Neutrophil (primary cell): Measurements from ENCODE around the gene ALAD.

Source experiments
- H3K27ac ChIP-seq: fragments of 200-600 bp; sonication (generic); 2 replicates; pipeline ENCODE4 v1.5.1; 2016; ENCODE audit warnings: mild to moderate bottlenecking, moderate library complexity
- H3K27me3 ChIP-seq: fragments of 200-600 bp; sonication (generic); 2 replicates; pipeline ENCODE4 v1.6.0; 2016; ENCODE audit warnings: mild to moderate bottlenecking
- H3K36me3 ChIP-seq: fragments of 200-600 bp; sonication (generic); 2 replicates; pipeline ENCODE4 v1.5.1; 2017
- H3K4me1 ChIP-seq, 2 experiments: fragments of 200-600 bp in 1 of 2; sonication (generic) in 1 of 2; 1 replicate in 1 of 2; 2 replicates in 1 of 2; pipeline versions ENCODE4 v1.5.1 to v1.6.1; 2013 to 2016; ENCODE audit warnings: low read depth in 1 of 2, low read length in 1 of 2, mild to moderate bottlenecking in 1 of 2, moderate library complexity in 1 of 2; ENCODE audit not compliant: control insufficient read depth in 1 of 2, insufficient read depth in 1 of 2
- H3K4me3 ChIP-seq, 2 experiments: fragments of 200-600 bp in 1 of 2; sonication (generic) in 1 of 2; 1 replicate in 1 of 2; 2 replicates in 1 of 2; pipeline ENCODE4 v1.5.1; 2013 to 2016; ENCODE audit warnings: low read depth in 1 of 2, low read length in 1 of 2, mild to moderate bottlenecking in 1 of 2, moderate library complexity in 1 of 2
- H3K9me3 ChIP-seq: fragments of 200-600 bp; sonication (generic); 2 replicates; pipeline ENCODE4 v1.5.1; 2016
- TF ChIP-seq, protein P1 (sequence below): fragments of 200-600 bp; sonication (generic); IDR thresholded peaks from 2 replicates; pipeline ENCODE4 v1.5.1; 2016; ENCODE audit warnings: antibody characterized with exemption

Gene ALAD

DNA sequence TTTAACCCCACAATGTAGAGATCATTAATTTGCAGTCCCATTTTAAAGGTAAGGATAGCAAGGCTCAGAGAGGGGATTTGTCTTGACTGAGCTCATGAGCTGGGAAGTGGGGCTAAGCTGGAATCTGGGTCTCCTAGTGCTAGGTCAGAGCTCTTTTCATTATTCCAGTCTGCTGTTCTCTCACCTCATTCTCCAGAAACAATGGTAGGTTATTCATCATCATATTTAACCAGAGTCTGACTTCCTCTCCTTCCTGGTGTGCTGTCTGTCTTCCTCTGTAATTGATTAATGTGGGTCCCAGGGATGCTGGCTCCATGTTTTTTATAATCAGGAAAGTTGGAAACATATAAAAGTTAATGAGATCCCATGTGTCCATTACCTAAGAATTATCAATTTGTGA lies 30.1 kb upstream of the ALAD start:
- TF ChIP-seq, protein P1, sequence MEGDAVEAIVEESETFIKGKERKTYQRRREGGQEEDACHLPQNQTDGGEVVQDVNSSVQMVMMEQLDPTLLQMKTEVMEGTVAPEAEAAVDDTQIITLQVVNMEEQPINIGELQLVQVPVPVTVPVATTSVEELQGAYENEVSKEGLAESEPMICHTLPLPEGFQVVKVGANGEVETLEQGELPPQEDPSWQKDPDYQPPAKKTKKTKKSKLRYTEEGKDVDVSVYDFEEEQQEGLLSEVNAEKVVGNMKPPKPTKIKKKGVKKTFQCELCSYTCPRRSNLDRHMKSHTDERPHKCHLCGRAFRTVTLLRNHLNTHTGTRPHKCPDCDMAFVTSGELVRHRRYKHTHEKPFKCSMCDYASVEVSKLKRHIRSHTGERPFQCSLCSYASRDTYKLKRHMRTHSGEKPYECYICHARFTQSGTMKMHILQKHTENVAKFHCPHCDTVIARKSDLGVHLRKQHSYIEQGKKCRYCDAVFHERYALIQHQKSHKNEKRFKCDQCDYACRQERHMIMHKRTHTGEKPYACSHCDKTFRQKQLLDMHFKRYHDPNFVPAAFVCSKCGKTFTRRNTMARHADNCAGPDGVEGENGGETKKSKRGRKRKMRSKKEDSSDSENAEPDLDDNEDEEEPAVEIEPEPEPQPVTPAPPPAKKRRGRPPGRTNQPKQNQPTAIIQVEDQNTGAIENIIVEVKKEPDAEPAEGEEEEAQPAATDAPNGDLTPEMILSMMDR = no peak
- Histone ChIP-seq H3K4me1 (peaks cover 7 to 9% of the 10 kb centered on the region in 2 experiments), H3K9me3 (no peaks in the 10 kb centered on the region), H3K4me3 (no peak overlapping the region), H3K27me3 (no peaks in the 10 kb centered on the region), H3K36me3 (no peaks in the 10 kb centered on the region), H3K27ac (no peak overlapping the region)

DNA sequence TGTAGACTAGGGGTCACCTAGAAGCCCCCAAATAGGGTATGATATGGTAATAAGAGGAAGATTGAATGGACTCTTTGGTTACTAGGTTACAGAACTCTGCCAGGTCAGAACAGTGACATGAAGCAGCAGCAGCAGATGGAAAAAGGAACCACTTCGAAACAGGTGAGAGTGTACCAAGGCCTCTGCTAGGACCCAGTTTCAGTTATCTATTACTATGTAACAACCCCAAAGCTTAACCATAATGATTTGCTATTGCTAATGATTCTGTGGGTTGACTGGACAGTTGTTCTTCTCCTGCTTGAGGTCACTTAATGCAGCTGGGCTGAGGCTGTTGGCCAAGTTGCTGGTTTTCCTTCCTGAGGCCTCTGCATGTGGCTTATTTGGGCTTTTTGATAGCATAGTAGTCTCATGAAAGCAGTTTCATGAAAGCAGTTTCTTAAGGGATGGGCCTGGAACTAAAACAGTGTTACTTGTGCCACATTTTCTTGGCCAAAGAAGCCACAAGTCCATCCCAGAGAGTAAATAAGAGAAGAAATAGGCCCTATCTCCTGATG lies 27.1 kb upstream of the ALAD start:
- H3K27ac ChIP-seq = no peak overlapping the region
- no peak overlapping the region for H3K4me3 ChIP-seq
- TF ChIP-seq, protein P1 = no peak
- no peaks in the 10 kb centered on the region for H3K9me3 ChIP-seq
- H3K36me3 ChIP-seq = no peaks in the 10 kb centered on the region
- peaks cover 7 to 9% of the 10 kb centered on the region in 2 experiments for H3K4me1 ChIP-seq
- H3K27me3 ChIP-seq = no peaks in the 10 kb centered on the region

DNA sequence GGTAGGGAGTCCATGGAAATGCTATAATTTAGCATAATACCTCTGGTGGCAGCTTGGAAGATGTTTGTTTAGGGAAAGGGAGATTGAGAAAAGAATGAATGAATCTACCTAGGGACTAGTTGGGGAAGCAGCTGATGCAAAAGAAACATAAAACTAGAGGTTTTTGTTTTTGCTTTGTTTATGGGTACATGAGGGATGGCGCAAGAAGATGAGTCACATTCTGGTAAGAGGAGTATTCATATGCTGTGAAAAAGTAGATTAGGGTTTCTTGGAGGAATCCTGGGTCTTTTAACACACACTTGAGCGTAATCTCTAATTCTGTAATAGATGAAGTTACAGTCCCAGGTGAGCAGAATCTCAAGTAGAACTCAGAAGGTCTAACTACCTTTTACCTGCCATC lies 26.5 kb upstream of the ALAD start:
- TF ChIP-seq, protein P1 = no peak
- Histone ChIP-seq H3K4me3 (no peak overlapping the region), H3K27ac (no peak overlapping the region), H3K9me3 (no peaks in the 10 kb centered on the region), H3K27me3 (no peaks in the 10 kb centered on the region), H3K4me1 (peaks cover 7 to 9% of the 10 kb centered on the region in 2 experiments), H3K36me3 (no peaks in the 10 kb centered on the region)

DNA sequence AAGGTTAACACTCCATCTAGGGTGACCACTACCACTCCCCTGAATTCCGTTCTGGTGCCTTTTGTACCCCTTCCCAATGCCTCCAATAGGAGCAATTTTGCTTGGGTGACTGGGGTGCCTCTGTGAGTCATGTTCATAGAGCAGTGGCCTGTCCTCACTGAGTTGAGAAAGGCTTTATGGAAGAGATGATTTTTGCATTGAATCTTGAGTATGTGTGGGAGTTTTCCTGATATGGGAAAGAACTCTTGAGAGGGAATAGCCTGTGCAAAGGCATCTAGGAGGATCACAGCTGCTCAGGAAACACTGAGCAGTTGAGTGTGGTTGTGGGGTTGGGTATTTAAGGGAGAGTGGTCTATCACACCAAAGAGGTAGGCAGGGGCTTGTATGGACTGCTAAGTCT lies 25.6 kb upstream of the ALAD start:
- TF ChIP-seq, protein P1 = no peak
- Histone ChIP-seq H3K27ac (no peak overlapping the region), H3K4me1 (peaks cover 7 to 9% of the 10 kb centered on the region in 2 experiments), H3K4me3 (no peak overlapping the region), H3K27me3 (no peaks in the 10 kb centered on the region), H3K36me3 (no peaks in the 10 kb centered on the region), H3K9me3 (no peaks in the 10 kb centered on the region)

DNA sequence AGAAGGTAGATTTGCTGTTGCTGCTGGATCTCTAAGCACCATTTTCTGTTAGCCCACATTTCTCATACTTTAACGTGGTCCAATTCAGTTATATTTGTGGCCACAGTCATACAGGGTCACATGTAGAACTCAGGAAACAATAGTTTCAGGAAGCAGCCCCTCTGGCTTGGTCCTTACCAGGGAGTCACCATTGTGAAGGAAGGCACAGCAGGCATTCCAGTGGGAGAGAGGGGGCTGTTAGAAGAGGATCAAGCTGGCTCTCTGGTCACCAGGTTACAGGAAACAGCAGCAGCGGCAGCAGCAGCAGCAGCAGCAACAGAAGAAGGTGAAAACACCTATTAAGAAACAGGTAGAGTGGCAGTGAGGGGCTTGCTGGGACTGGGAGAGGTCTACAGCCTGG lies 24.0 kb upstream of the ALAD start:
- TF ChIP-seq, protein P1 = no peak
- no peak overlapping the region for H3K4me3 ChIP-seq
- H3K4me1 ChIP-seq = peaks cover 7 to 9% of the 10 kb centered on the region in 2 experiments
- H3K27ac ChIP-seq = no peak overlapping the region
- H3K27me3 ChIP-seq = no peaks in the 10 kb centered on the region
- no peaks in the 10 kb centered on the region for H3K9me3 ChIP-seq
- H3K36me3 ChIP-seq = no peaks in the 10 kb centered on the region

DNA sequence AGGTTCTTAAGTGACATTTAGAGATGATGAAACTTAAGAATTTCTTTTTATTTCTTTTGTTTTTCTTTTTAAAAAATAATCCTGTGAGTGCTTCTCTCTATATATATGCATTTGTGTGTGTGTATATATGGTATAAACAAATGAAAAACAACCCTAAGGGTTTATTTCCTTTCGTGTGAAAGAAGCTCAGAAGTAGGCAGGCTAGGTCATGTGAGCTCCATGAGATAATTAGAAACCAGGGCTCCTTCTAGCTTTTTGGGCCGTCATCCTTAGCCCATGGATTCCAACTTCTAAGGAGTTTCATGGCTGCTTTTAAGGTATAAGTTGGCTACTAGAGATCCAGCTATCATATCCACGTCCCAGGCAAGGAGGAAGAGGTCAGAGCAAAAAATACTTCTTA lies 20.6 kb upstream of the ALAD start:
- H3K9me3 ChIP-seq = no peaks in the 10 kb centered on the region
- no peaks in the 10 kb centered on the region for H3K4me1 ChIP-seq
- no peak overlapping the region for H3K4me3 ChIP-seq
- H3K27ac ChIP-seq = no peak overlapping the region
- no peaks in the 10 kb centered on the region for H3K27me3 ChIP-seq
- TF ChIP-seq, protein P1 = no peak
- H3K36me3 ChIP-seq = no peaks in the 10 kb centered on the region
